GM23338 (cell line): Measurements from ENCODE around the gene SPATA31E1. TPM values are rescaled to one million over a fixed set of nuclear protein-coding genes. Genes with fewer than 3 reads are reported as not detected.

Experiments
- ATAC-seq: fragments of 200-7000 bp; cut with Tn5 transposase; 3 replicates; pipeline ENCODE4 v1.9.1; 2020
- DNase-seq: peaks from one replicate; pipeline ENCODE4 v3.0.0-alpha.2; 2015; ENCODE audit warnings: low spot score
- H2AFZ ChIP-seq: fragments of 200-600 bp; sonication (generic); 2 replicates; pipeline ENCODE4 v1.8.0; 2016; ENCODE audit warnings: antibody characterized with exemption, mild to moderate bottlenecking, moderate library complexity
- H3F3A ChIP-seq: fragments of 200-600 bp; sonication (generic); replicated peaks from 2 replicates; pipeline ENCODE4 v1.8.0; 2017; ENCODE audit warnings: antibody characterized with exemption, mixed run types, low read depth
- H3K27ac ChIP-seq: fragments of 200-600 bp; sonication (generic); 2 replicates; pipeline ENCODE4 v1.6.1; 2016; ENCODE audit warnings: low read depth
- H3K27me3 ChIP-seq: fragments of 200-600 bp; sonication (generic); 2 replicates; pipeline ENCODE4 v1.8.0; 2016; ENCODE audit warnings: mild to moderate bottlenecking, mixed run types, moderate library complexity; ENCODE audit not compliant: insufficient read depth
- H3K36me3 ChIP-seq: fragments of 200-600 bp; sonication (generic); 2 replicates; pipeline ENCODE4 v1.8.0; 2016; ENCODE audit warnings: mild to moderate bottlenecking; ENCODE audit not compliant: insufficient read depth
- H3K4me1 ChIP-seq: fragments of 200-600 bp; sonication (generic); 2 replicates; pipeline ENCODE4 v1.8.0; 2016; ENCODE audit warnings: mild to moderate bottlenecking, moderate library complexity; ENCODE audit not compliant: insufficient read depth
- H3K4me2 ChIP-seq: fragments of 200-600 bp; sonication (generic); 2 replicates; pipeline ENCODE4 v1.7.1; 2017; ENCODE audit warnings: mixed run types
- H3K4me3 ChIP-seq: fragments of 200-600 bp; sonication (generic); 2 replicates; pipeline ENCODE4 v1.6.1; 2016; ENCODE audit warnings: mixed run types
- H3K79me2 ChIP-seq: fragments of 200-600 bp; sonication (generic); replicated peaks from 2 replicates; pipeline ENCODE4 v1.8.0; 2017; ENCODE audit warnings: mild to moderate bottlenecking; ENCODE audit not compliant: insufficient read depth
- H3K9me2 ChIP-seq: fragments of 200-600 bp; sonication (generic); 2 replicates; pipeline ENCODE4 v1.8.0; 2017; ENCODE audit not compliant: insufficient read depth
- H4K20me1 ChIP-seq: fragments of 200-600 bp; sonication (generic); replicated peaks from 2 replicates; pipeline ENCODE4 v1.8.0; 2017; ENCODE audit warnings: mild to moderate bottlenecking; ENCODE audit not compliant: insufficient read depth
- H3K27ac Mint-ChIP-seq: 2 replicates; pipeline ENCODE4 v1.8.0; 2020; ENCODE audit warnings: inconsistent platforms, mild to moderate bottlenecking, moderate library complexity, mixed read lengths
- H3K27me3 Mint-ChIP-seq: 3 replicates; pipeline ENCODE4 v1.8.0; 2022; ENCODE audit warnings: low read depth, mild to moderate bottlenecking, moderate library complexity, mixed read lengths, inconsistent platforms; ENCODE audit not compliant: insufficient read depth, poor library complexity
- H3K36me3 Mint-ChIP-seq: 3 replicates; pipeline ENCODE4 v1.8.0; 2021; ENCODE audit warnings: low read depth, mild to moderate bottlenecking, inconsistent platforms, moderate library complexity, mixed read lengths
- H3K4me1 Mint-ChIP-seq: 3 replicates; pipeline ENCODE4 v1.8.0; 2020; ENCODE audit warnings: mild to moderate bottlenecking, inconsistent platforms, mixed read lengths
- H3K4me3 Mint-ChIP-seq: 3 replicates; pipeline ENCODE4 v1.8.0; 2021; ENCODE audit warnings: moderate library complexity, mild to moderate bottlenecking, inconsistent platforms, mixed read lengths
- H3K9me3 Mint-ChIP-seq: 3 replicates; pipeline ENCODE4 v1.8.0; 2020; ENCODE audit warnings: moderate library complexity, mild to moderate bottlenecking, inconsistent platforms, mixed read lengths
- ETS1 ChIP-seq: IDR thresholded peaks from 2 replicates; pipeline ENCODE4 v1.6.1; 2016; ENCODE audit warnings: antibody characterized with exemption
- EZH2 ChIP-seq: fragments of 200-600 bp; sonication (generic); IDR thresholded peaks from one replicate; pipeline ENCODE4 v1.8.0; 2017; ENCODE audit warnings: antibody characterized with exemption, mild to moderate bottlenecking, low read depth; ENCODE audit not compliant: unreplicated experiment
- JUNB ChIP-seq: IDR thresholded peaks from one replicate; pipeline ENCODE4 v1.6.1; 2016; ENCODE audit warnings: antibody characterized with exemption; ENCODE audit not compliant: unreplicated experiment
- NANOG ChIP-seq: IDR thresholded peaks from 2 replicates; pipeline ENCODE4 v1.6.1; 2016; ENCODE audit warnings: antibody characterized with exemption, borderline replicate concordance
- POLR2AphosphoS5 ChIP-seq: IDR thresholded peaks from 2 replicates; pipeline ENCODE4 v1.6.1; 2016; ENCODE audit warnings: antibody characterized with exemption, low read depth
- STAT1 ChIP-seq: IDR thresholded peaks from one replicate; pipeline ENCODE4 v1.6.1; 2016; ENCODE audit warnings: antibody characterized with exemption; ENCODE audit not compliant: unreplicated experiment
- polyA plus RNA-seq: library from polyadenylated mRNA; unstranded; fragments of >200 nt; fragmentation: Nextera tagmentation; extraction: Ambion mirVana; gene quantifications from 2 replicates; pipeline ENCODE4 v1.2.1, GENCODE V29; 2016
- total RNA-seq: library from RNA; depleted of rRNA; stranded (reverse); fragments of >200 nt; shearing (Covaris generic); gene quantifications from 2 replicates; pipeline ENCODE4 v1.2.3, GENCODE V29; 2014
- TF ChIP-seq, protein P1 (sequence below): fragments of 250-450 bp; sonication (Bioruptor Pico); IDR thresholded peaks from 2 replicates; pipeline ENCODE4 v1.5.0; 2020; ENCODE audit warnings: mild to moderate bottlenecking, moderate library complexity

The SPATA31E1 gene
- total and polyA plus RNA-seq, 2 experiments from 2014 or later, result 0.05 TPM; not detected in 1

- Mint-ChIP-seq H3K9me3 (peaks cover 2% of the 10 kb centered on the region; the same call in 2 of the 3 replicates), H3K4me3 (no peak overlapping the region), H3K36me3 (no peaks in the 10 kb centered on the region; the same call in 2 of the 3 replicates), H3K27ac (no peak overlapping the region), H3K4me1 (peaks cover 3% of the 10 kb centered on the region), H3K27me3 (peaks cover 7% of the 10 kb centered on the region)
- Histone ChIP-seq H4K20me1 (no peaks in the 10 kb centered on the region), H3F3A (no peaks in the 10 kb centered on the region), H3K4me1 (peaks cover 3% of the 10 kb centered on the region; the same call in 1 of the 2 replicates), H3K36me3 (no peaks in the 10 kb centered on the region), H3K4me2 (no peak overlapping the region), H3K9me2 (no peaks in the 10 kb centered on the region), H3K79me2 (no peaks in the 10 kb centered on the region), H3K27me3 (no peaks in the 10 kb centered on the region), H3K4me3 (no peak overlapping the region), H2AFZ (no peak overlapping the region), H3K27ac (no peak overlapping the region)
- DNase-seq (no peak), ATAC-seq (no peak)
- TF ChIP-seq, protein P1, sequence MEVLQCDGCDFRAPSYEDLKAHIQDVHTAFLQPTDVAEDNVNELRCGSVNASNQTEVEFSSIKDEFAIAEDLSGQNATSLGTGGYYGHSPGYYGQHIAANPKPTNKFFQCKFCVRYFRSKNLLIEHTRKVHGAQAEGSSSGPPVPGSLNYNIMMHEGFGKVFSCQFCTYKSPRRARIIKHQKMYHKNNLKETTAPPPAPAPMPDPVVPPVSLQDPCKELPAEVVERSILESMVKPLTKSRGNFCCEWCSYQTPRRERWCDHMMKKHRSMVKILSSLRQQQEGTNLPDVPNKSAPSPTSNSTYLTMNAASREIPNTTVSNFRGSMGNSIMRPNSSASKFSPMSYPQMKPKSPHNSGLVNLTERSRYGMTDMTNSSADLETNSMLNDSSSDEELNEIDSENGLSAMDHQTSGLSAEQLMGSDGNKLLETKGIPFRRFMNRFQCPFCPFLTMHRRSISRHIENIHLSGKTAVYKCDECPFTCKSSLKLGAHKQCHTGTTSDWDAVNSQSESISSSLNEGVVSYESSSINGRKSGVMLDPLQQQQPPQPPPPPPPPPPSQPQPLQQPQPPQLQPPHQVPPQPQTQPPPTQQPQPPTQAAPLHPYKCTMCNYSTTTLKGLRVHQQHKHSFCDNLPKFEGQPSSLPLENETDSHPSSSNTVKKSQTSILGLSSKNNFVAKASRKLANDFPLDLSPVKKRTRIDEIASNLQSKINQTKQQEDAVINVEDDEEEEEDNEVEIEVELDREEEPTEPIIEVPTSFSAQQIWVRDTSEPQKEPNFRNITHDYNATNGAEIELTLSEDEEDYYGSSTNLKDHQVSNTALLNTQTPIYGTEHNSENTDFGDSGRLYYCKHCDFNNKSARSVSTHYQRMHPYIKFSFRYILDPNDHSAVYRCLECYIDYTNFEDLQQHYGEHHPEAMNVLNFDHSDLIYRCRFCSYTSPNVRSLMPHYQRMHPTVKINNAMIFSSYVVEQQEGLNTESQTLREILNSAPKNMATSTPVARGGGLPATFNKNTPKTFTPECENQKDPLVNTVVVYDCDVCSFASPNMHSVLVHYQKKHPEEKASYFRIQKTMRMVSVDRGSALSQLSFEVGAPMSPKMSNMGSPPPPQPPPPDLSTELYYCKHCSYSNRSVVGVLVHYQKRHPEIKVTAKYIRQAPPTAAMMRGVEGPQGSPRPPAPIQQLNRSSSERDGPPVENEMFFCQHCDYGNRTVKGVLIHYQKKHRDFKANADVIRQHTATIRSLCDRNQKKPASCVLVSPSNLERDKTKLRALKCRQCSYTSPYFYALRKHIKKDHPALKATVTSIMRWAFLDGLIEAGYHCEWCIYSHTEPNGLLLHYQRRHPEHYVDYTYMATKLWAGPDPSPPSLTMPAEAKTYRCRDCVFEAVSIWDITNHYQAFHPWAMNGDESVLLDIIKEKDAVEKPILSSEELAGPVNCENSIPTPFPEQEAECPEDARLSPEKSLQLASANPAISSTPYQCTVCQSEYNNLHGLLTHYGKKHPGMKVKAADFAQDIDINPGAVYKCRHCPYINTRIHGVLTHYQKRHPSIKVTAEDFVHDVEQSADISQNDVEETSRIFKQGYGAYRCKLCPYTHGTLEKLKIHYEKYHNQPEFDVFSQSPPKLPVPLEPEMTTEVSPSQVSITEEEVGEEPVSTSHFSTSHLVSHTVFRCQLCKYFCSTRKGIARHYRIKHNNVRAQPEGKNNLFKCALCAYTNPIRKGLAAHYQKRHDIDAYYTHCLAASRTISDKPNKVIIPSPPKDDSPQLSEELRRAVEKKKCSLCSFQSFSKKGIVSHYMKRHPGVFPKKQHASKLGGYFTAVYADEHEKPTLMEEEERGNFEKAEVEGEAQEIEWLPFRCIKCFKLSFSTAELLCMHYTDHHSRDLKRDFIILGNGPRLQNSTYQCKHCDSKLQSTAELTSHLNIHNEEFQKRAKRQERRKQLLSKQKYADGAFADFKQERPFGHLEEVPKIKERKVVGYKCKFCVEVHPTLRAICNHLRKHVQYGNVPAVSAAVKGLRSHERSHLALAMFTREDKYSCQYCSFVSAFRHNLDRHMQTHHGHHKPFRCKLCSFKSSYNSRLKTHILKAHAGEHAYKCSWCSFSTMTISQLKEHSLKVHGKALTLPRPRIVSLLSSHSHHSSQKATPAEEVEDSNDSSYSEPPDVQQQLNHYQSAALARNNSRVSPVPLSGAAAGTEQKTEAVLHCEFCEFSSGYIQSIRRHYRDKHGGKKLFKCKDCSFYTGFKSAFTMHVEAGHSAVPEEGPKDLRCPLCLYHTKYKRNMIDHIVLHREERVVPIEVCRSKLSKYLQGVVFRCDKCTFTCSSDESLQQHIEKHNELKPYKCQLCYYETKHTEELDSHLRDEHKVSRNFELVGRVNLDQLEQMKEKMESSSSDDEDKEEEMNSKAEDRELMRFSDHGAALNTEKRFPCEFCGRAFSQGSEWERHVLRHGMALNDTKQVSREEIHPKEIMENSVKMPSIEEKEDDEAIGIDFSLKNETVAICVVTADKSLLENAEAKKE (CRISPR knock-in tag), result no peak
- TF ChIP-seq EZH2, result no peak
- no peak for TF ChIP-seq POLR2AphosphoS5
Observed at GRCh38 chr9:87886933-87887505, 4.3 kb downstream of the SPATA31E1 start.

- TF ChIP-seq ETS1, result no peak
- TF ChIP-seq JUNB, result no peak
- TF ChIP-seq STAT1, result no peak
- no peak for TF ChIP-seq NANOG
- DNase-seq, result no peak
Observed at GRCh38 chr9:87887661-87888480, 5.2 kb downstream of the SPATA31E1 start.

More at GRCh38 chr9:87887661-87888480, 5.2 kb downstream of the SPATA31E1 start:
- Mint-ChIP-seq H3K9me3 (peaks cover 2% of the 10 kb centered on the region; the same call in 2 of the 3 replicates), H3K27me3 (peaks cover 7% of the 10 kb centered on the region), H3K4me3 (no peak overlapping the region), H3K36me3 (no peaks in the 10 kb centered on the region), H3K27ac (no peak overlapping the region), H3K4me1 (no peaks in the 10 kb centered on the region)
- no peak overlapping the region for H2AFZ ChIP-seq
- no peaks in the 10 kb centered on the region for H3F3A ChIP-seq
- no peak for ATAC-seq
- H3K4me1 ChIP-seq, result no peaks in the 10 kb centered on the region
- H3K27me3 ChIP-seq, result no peaks in the 10 kb centered on the region
- no peaks in the 10 kb centered on the region for H3K79me2 ChIP-seq
- no peak overlapping the region for H3K27ac ChIP-seq
- no peak overlapping the region for H3K4me3 ChIP-seq
- H3K4me2 ChIP-seq, result no peak overlapping the region
- no peaks in the 10 kb centered on the region for H3K9me2 ChIP-seq
- no peaks in the 10 kb centered on the region for H4K20me1 ChIP-seq
- no peaks in the 10 kb centered on the region for H3K36me3 ChIP-seq
